Activated T-cell treated with anti-CD3 and anti-CD28 coated beads, Interleukin-2, amount 50 U/mL, for 24 hours (primary cell): ENCODE results near the gene GNPTG.

Source experiments
- DNase-seq: peaks from one replicate; pipeline ENCODE4 v3.0.0-alpha.2; 2020
- H3K27ac Mint-ChIP-seq: 2 replicates; pipeline ENCODE4 v1.8.0; 2020; ENCODE audit warnings: mild to moderate bottlenecking, mixed read lengths
- H3K27me3 Mint-ChIP-seq: 2 replicates; pipeline ENCODE4 v1.8.0; 2020; ENCODE audit warnings: mixed read lengths
- H3K36me3 Mint-ChIP-seq: 2 replicates; pipeline ENCODE4 v1.8.0; 2020; ENCODE audit warnings: low read depth, mixed read lengths
- H3K4me1 Mint-ChIP-seq: 2 replicates; pipeline ENCODE4 v1.8.0; 2020; ENCODE audit warnings: low read depth, mixed read lengths
- H3K4me3 Mint-ChIP-seq: 2 replicates; pipeline ENCODE4 v1.8.0; 2020; ENCODE audit warnings: mild to moderate bottlenecking, moderate library complexity, mixed read lengths
- H3K9me3 Mint-ChIP-seq: 2 replicates; pipeline ENCODE4 v1.8.0; 2020; ENCODE audit warnings: mixed read lengths

The GNPTG gene

GRCh38 chr16:1393613-1394176 lies 42.0 kb downstream of the GNPTG start:
- H3K9me3 Mint-ChIP-seq, result no peaks in the 10 kb centered on the region
- peaks cover 48% of the 10 kb centered on the region for H3K36me3 Mint-ChIP-seq
- H3K27ac Mint-ChIP-seq, result no peak overlapping the region
- no peaks in the 10 kb centered on the region for H3K4me1 Mint-ChIP-seq
- H3K4me3 Mint-ChIP-seq, result no peak overlapping the region
- DNase-seq, result no peak
- H3K27me3 Mint-ChIP-seq, result no peaks in the 10 kb centered on the region

GRCh38 chr16:1394367-1394951 lies 42.7 kb downstream of the GNPTG start:
- Mint-ChIP-seq H3K4me1 (no peaks in the 10 kb centered on the region), H3K4me3 (no peak overlapping the region), H3K9me3 (no peaks in the 10 kb centered on the region), H3K36me3 (peaks cover 50% of the 10 kb centered on the region), H3K27ac (no peak overlapping the region), H3K27me3 (no peaks in the 10 kb centered on the region)
- no peak for DNase-seq

DNA sequence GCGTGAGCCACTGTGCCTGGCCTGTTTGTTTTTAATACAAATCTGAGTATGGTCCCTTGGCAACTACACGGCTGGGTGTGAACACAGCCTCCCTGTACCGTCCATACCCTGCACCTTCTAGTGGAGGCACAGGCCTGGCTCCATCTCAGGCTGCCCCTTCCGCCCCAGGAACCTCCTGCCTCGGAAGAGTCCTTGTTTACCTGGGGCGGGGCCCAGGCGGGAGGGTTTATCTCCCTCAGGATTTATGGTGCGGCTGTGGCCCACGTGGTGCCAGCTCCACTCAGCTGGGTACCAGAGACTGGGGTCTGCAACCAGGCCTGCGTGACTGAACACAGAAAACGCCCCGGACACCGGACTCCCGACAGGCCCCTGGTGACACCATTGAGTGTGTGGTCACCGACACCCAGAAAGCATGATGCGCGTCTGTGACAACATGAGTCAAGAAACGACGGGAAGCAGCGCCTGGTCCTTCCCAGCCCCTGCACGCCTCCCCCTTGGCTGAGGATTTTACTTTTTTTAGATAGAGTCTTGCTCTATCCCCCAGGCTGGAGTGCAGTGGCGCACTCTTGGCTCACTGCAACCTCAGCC lies 43.8 kb downstream of the GNPTG start:
- Mint-ChIP-seq H3K9me3 (no peaks in the 10 kb centered on the region), H3K4me3 (no peak overlapping the region), H3K36me3 (peaks cover 49% of the 10 kb centered on the region), H3K27ac (no peak overlapping the region), H3K4me1 (no peaks in the 10 kb centered on the region), H3K27me3 (no peaks in the 10 kb centered on the region)
- no peak for DNase-seq

DNA sequence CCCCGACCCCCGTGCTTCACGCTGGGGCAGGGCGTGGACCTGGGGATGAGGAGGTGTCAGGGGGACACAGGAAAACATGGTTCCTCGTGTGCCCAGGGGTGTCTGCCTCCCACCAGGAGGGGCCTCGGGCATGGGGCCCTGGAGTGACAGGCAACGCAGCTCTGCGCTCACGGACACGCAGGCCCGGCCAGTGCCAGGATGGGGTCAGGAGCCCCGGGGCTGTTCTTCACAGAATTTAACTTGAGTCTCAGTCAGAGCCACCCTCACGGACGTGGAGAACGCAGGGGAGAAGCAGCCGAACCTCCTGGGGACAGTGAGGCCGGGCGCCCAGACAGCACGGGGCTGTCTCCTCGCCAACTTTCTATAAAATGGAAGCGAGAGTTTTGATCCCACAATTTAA lies 46.0 kb downstream of the GNPTG start:
- H3K27ac Mint-ChIP-seq, result no peak overlapping the region
- no peaks in the 10 kb centered on the region for H3K4me1 Mint-ChIP-seq

GRCh38 chr16:1398351-1398750 lies 46.6 kb downstream of the GNPTG start:
- no peaks in the 10 kb centered on the region for H3K4me1 Mint-ChIP-seq
- H3K4me3 Mint-ChIP-seq, result no peak overlapping the region
- no peak for DNase-seq
- no peak overlapping the region for H3K27ac Mint-ChIP-seq
- no peaks in the 10 kb centered on the region for H3K27me3 Mint-ChIP-seq
- no peaks in the 10 kb centered on the region for H3K9me3 Mint-ChIP-seq
- peaks cover 41% of the 10 kb centered on the region for H3K36me3 Mint-ChIP-seq

More for the DNA sequence above, 46.0 kb downstream of the GNPTG start:
- no peaks in the 10 kb centered on the region for H3K9me3 Mint-ChIP-seq
- no peak for DNase-seq
- H3K4me3 Mint-ChIP-seq, result no peak overlapping the region
- no peaks in the 10 kb centered on the region for H3K27me3 Mint-ChIP-seq
- peaks cover 43% of the 10 kb centered on the region for H3K36me3 Mint-ChIP-seq

- no peak for DNase-seq
- Mint-ChIP-seq H3K4me3 (no peak overlapping the region), H3K4me1 (no peaks in the 10 kb centered on the region), H3K27ac (no peak overlapping the region), H3K9me3 (no peaks in the 10 kb centered on the region), H3K27me3 (no peaks in the 10 kb centered on the region), H3K36me3 (peaks cover 42% of the 10 kb centered on the region)
Measured at GRCh38 chr16:1398826-1399581, 47.3 kb downstream of the GNPTG start.

GRCh38 chr16:1401061-1401757 lies 49.5 kb downstream of the GNPTG start:
- H3K36me3 Mint-ChIP-seq, result peaks cover 44% of the 10 kb centered on the region
- no peaks in the 10 kb centered on the region for H3K4me1 Mint-ChIP-seq
- H3K4me3 Mint-ChIP-seq, result no peak overlapping the region
- H3K27ac Mint-ChIP-seq, result no peak overlapping the region
- H3K27me3 Mint-ChIP-seq, result no peaks in the 10 kb centered on the region
- DNase-seq, result no peak
- H3K9me3 Mint-ChIP-seq, result no peaks in the 10 kb centered on the region

DNA sequence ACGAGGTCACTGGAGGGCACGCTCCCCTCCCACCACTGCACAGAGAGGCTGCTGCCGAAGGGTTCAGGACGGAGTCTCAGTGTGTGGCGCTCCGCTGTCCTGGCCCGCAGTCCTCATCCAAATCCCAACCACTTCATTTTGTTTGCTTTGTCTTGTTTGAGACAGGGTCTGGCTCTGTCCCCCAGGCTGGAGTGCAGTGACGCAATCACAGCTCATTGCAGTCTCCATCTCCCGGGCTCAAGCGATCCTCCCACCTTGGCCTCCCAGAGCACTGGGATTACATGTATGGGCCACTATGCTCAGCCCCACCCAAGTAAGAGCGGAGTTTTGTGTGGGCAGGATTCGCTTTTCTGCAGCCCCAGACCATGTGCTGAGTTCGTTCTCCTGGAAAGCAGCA lies 50.0 kb downstream of the GNPTG start:
- DNase-seq, result no peak
- H3K4me3 Mint-ChIP-seq, result no peak overlapping the region
- H3K36me3 Mint-ChIP-seq, result peaks cover 43% of the 10 kb centered on the region
- H3K9me3 Mint-ChIP-seq, result no peaks in the 10 kb centered on the region
- no peaks in the 10 kb centered on the region for H3K27me3 Mint-ChIP-seq
- no peak overlapping the region for H3K27ac Mint-ChIP-seq
- no peaks in the 10 kb centered on the region for H3K4me1 Mint-ChIP-seq

DNA sequence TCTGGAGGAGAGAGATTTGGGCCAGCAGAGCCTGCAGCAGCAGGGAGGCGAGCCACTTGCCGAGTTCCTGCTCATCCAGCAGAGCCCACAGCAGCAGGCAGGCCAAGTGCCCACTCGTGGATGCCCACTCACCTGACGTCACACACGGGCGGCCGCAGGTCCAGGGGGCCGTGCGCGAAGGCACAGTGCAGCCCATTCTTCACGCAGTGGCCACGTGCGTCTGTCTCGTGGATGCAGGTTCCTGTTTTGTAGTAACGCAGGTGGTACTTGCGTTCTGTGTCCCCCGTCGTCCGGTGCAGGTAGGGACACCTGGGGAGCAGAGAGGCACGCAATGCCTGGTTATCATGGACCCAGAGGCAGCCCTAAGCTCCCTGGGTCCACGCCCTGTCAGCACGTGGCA lies 51.3 kb downstream of the GNPTG start:
- Mint-ChIP-seq H3K27me3 (no peaks in the 10 kb centered on the region), H3K4me3 (no peak overlapping the region), H3K27ac (no peak overlapping the region), H3K9me3 (no peaks in the 10 kb centered on the region), H3K36me3 (peaks cover 43% of the 10 kb centered on the region), H3K4me1 (peaks cover 5% of the 10 kb centered on the region)
- DNase-seq, result no peak

DNA sequence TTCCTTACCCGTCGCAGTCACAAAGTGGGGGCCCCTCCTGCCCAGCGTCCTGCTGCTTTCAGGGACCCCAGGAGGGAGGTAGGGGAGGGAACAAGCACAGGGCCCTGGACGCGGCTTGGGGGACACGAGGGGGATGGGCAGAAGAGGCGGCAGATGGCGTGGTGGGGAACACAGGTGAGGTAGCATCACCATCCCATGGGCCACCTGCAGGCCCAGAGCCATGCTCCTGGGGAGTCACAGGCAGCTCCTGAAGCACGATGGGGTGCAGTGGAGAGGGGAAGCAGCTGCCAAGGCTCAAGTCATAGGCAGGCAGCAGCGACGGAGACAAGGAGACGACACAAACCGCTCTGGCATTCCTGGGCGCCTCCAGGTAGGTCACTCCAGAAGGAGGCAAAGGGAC lies 52.0 kb downstream of the GNPTG start:
- Mint-ChIP-seq H3K27ac (no peak overlapping the region), H3K9me3 (no peaks in the 10 kb centered on the region), H3K4me3 (no peak overlapping the region), H3K27me3 (no peaks in the 10 kb centered on the region), H3K4me1 (peaks cover 9% of the 10 kb centered on the region), H3K36me3 (peaks cover 36% of the 10 kb centered on the region)
- no peak for DNase-seq

- H3K27me3 Mint-ChIP-seq, result no peaks in the 10 kb centered on the region
- peaks cover 26% of the 10 kb centered on the region for H3K36me3 Mint-ChIP-seq
- H3K4me1 Mint-ChIP-seq, result peaks cover 28% of the 10 kb centered on the region
- no peaks in the 10 kb centered on the region for H3K9me3 Mint-ChIP-seq
- H3K4me3 Mint-ChIP-seq, result peak overlapping the region; percentile 77
- DNase-seq, result no peak
- peak overlapping the region; percentile 79 for H3K27ac Mint-ChIP-seq
Measured at GRCh38 chr16:1407753-1408152, 56.0 kb downstream of the GNPTG start.

DNA sequence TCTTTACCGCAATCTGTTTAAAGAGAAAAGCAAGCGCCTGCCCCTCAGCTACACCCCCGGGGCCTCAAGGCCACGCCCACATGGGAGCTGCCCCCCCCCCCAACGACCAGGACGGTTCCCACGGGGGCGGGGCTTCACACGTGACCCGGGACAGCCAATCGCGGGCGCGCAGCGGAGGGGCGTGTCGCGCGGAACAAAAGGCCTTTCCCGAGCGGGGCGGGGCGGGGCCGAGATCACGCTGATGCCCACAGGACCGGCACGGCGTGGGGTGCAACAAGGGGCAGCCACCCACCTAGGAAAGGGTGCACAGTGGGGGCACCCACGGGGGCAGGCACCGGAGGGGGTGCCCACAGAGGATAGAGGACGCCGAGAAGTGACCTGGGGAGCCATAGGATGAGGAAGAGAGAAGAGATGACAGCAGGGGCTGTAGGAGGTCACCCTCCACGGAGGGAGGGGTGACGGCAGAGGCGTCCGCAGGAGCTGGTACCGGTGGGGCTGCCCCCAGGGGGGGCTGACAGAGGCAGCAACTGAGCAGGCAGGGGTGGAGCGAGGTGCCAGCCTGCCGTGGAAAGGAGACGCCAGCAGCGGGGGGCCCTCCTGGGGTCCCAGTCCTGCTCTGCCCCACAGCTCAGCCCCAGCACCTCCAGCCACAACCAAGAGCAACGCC lies 56.6 kb downstream of the GNPTG start:
- Mint-ChIP-seq H3K27me3 (no peaks in the 10 kb centered on the region), H3K4me3 (peak overlapping the region; percentile 77), H3K9me3 (no peaks in the 10 kb centered on the region), H3K27ac (peak overlapping the region; percentile 79), H3K4me1 (peaks cover 29% of the 10 kb centered on the region), H3K36me3 (peaks cover 25% of the 10 kb centered on the region)
- DNase-seq, result peak; percentile 99

DNA sequence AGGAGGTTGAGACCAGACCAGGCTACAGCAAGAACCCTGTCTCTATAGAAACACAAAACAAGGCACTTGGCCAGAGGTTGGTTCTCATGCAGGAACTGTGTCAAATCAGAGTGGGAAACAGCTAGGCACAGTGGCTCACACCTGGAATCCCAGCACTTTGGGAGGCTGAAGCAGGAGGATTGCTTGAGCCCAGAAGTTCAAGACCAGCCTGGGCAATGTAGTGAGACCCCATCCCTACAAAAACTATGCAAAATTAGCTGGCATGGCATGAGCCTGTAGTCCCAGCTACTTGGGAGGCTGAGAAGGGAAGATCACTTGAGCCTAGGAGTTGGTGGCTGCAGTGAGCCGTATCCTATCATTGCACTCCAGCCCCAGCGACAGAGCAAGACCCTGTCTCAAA lies 61.1 kb downstream of the GNPTG start:
- H3K4me3 Mint-ChIP-seq, result peak overlapping the region; percentile 83
- H3K36me3 Mint-ChIP-seq, result peaks cover 28% of the 10 kb centered on the region
- H3K27ac Mint-ChIP-seq, result peak overlapping the region; percentile 33
- H3K27me3 Mint-ChIP-seq, result no peaks in the 10 kb centered on the region
- DNase-seq, result no peak
- no peaks in the 10 kb centered on the region for H3K9me3 Mint-ChIP-seq
- peaks cover 40% of the 10 kb centered on the region for H3K4me1 Mint-ChIP-seq
